CD4-positive, alpha-beta memory T cell (primary cell): Measurements from ENCODE around the gene ILK. TPM values are rescaled to one million over a fixed set of nuclear protein-coding genes. Genes with fewer than 3 reads are reported as not detected.

Experiments used
- CTCF ChIA-PET: fragments of 350-600 bp; sonication (Branson Sonifier 250); formaldehyde crosslinking; loops from one replicate; lab custom pipeline; 2021; ENCODE audit warnings: inconsistent platforms; ENCODE audit not compliant: partially characterized antibody; lab: Charles Lee
- POLR2A ChIA-PET: fragments of 350-600 bp; sonication (Branson Sonifier 250); formaldehyde crosslinking; loops from one replicate; lab custom pipeline; 2021; ENCODE audit not compliant: partially characterized antibody; lab: Charles Lee
- DNase-seq, 5 donors: peaks; one replicate each; pipeline versions ENCODE4 v3.0.0 to v3.0.0-alpha.2; 2020 to 2022; ENCODE audit warnings: mixed read lengths in 1 of 5
- H3K27ac ChIP-seq: one replicate; pipeline ENCODE4 v1.7.0; 2013; ENCODE audit warnings: low read depth, low read length
- H3K27me3 ChIP-seq: 2 replicates; pipeline ENCODE4 v1.7.0; 2013; ENCODE audit warnings: mild to moderate bottlenecking, low read length, moderate library complexity; ENCODE audit not compliant: insufficient read depth
- H3K36me3 ChIP-seq: 2 replicates; pipeline ENCODE4 v1.7.0; 2013; ENCODE audit warnings: mild to moderate bottlenecking, low read length, moderate library complexity; ENCODE audit not compliant: insufficient read depth
- H3K4me1 ChIP-seq: 2 replicates; pipeline ENCODE4 v1.7.0; 2013; ENCODE audit warnings: mild to moderate bottlenecking, low read length, moderate library complexity; ENCODE audit not compliant: insufficient read depth
- H3K4me3 ChIP-seq, 2 donors: one replicate each; pipeline ENCODE4 v1.7.0; 2013; ENCODE audit warnings: low read length in 2 of 2, mild to moderate bottlenecking in 1 of 2
- H3K9me3 ChIP-seq, 2 donors: one replicate each; pipeline ENCODE4 v1.7.0; 2013; ENCODE audit warnings: low read length in 2 of 2, control low read depth in 1 of 2; ENCODE audit not compliant: control insufficient read depth in 1 of 2
- H3K27ac Mint-ChIP-seq, 7 donors: one replicate each; pipeline ENCODE4 v1.8.0; 2020 to 2021; ENCODE audit warnings: mixed read lengths in 7 of 7, mild to moderate bottlenecking in 6 of 7, inconsistent platforms in 3 of 7, moderate library complexity in 3 of 7
- H3K27me3 Mint-ChIP-seq, 2 donors: one replicate each; pipeline ENCODE4 v1.8.0; 2020 to 2021; ENCODE audit warnings: mixed read lengths in 2 of 2
- H3K36me3 Mint-ChIP-seq, 2 donors: one replicate each; pipeline ENCODE4 v1.8.0; 2020 to 2021; ENCODE audit warnings: mixed read lengths in 2 of 2, inconsistent platforms in 1 of 2, mild to moderate bottlenecking in 1 of 2
- H3K4me1 Mint-ChIP-seq, 4 donors: one replicate each; pipeline ENCODE4 v1.8.0; 2020 to 2021; ENCODE audit warnings: mixed read lengths in 4 of 4, mild to moderate bottlenecking in 1 of 4
- H3K4me3 Mint-ChIP-seq, 8 donors: one replicate each; pipeline ENCODE4 v1.8.0; 2020 to 2021; ENCODE audit warnings: mixed read lengths in 8 of 8, mild to moderate bottlenecking in 7 of 8, moderate library complexity in 6 of 8, inconsistent platforms in 3 of 8
- H3K9me3 Mint-ChIP-seq, 8 donors: one replicate each; pipeline ENCODE4 v1.8.0; 2020 to 2021; ENCODE audit warnings: mixed read lengths in 8 of 8, mild to moderate bottlenecking in 5 of 8, inconsistent platforms in 3 of 8, moderate library complexity in 1 of 8
- intact Hi-C: fragments of 100-400 bp; cut with micrococcal nuclease; formaldehyde crosslinking; loops from one replicate; pipeline ENCODE4 v1.15.1; 2023
- polyA plus RNA-seq, 2 donors: library from polyadenylated mRNA; unstranded; fragments of 300-500 nt; fragmentation: Illumina TruSeq; gene quantifications; one replicate each; pipeline ENCODE4 v1.2.3, GENCODE V29; 2021
- total RNA-seq, 2 experiments: library from RNA; stranded (reverse); gene quantifications; one replicate each; pipeline ENCODE4 v1.2.3, GENCODE V29; 2021

The ILK gene
- total and polyA plus RNA-seq, 4 experiments from 2014 or later: 121 to 132 (median 130) TPM

DNA sequence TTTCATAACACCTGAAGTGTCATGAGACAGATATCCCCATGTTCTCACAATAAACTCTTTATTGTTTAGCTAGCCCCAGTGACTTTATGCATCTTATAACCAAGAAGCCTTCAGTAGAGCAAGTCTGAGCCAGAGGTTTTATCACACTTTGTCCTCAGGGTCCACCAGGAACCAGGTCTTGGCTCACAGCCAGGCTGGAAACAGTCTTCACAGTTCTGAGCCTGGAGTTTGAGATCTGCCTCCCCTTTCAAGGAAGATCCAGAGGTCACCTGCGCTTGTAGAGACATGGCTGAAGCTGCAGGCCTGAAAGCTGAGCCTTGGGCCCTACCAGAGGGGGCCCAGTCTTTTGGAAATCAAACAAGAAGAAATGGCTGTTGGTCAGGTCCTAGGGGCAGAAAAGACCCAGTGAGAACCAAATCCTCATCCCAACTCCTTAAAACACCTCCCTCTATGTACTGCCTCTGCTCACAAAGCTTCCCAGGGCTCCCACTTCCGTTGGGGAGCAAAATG, 3.6 kb upstream of the ILK start:
- Histone ChIP-seq H3K4me1 (peaks cover 27% of the 10 kb centered on the region), H3K27me3 (no peaks in the 10 kb centered on the region), H3K36me3 (peaks cover 44% of the 10 kb centered on the region), H3K4me3 (no peak overlapping the region), H3K27ac (no peak overlapping the region), H3K9me3 (no peaks in the 10 kb centered on the region)
- Mint-ChIP-seq H3K27ac (peak overlapping the region in 2 of 7 donors; percentile 24 to 37), H3K36me3 (peaks cover 31 to 53% of the 10 kb centered on the region in 2 donors), H3K27me3 (no peaks in the 10 kb centered on the region), H3K4me3 (no peak overlapping the region), H3K9me3 (no peaks in the 10 kb centered on the region), H3K4me1 (peaks cover 18 to 29% (median 23%) of the 10 kb centered on the region in 4 donors)
- DNase-seq: no peak
- ChIA-PET CTCF (interaction anchor here (1.1 kb wide), 1 partner anchor 83 kb away, joined by 3 read pairs; the partner anchor contains the start of gene MRPL17), POLR2A (interaction anchor here (1.4 to 2.3 kb wide), 2 partner anchors 12 to 19 kb away, joined by 4 to 12 read pairs; partner anchors contain the start of genes TAF10 and TPP1)
- intact Hi-C loops: loop anchor here (5.0 kb wide), 2 partner anchors 68 to 223 kb away; no protein-coding TSS in a partner anchor

DNA sequence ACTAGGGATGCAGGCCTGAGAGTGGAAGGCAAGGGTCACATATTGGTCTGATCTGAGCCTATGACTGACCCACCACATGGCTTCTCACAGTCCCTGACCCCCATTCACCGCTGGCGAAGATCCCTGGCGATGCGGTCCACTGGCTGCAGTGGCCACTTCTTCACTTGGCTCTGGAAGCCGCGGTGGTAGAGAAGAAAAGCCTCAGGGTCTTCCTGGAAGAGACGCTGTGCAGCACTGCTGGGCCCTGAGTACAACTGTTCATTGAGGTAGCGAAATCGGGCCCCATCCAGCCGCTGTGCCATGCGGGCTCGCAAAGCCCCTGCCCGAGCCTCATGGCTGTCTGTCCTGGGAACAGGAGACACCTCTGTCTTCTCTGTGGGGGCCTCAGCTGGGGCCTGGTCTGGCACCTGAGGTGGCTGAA, 2.5 kb upstream of the ILK start:
- Mint-ChIP-seq H3K4me1 (peaks cover 18 to 23% (median 22%) of the 10 kb centered on the region in 4 donors), H3K27ac (peak overlapping the region in 2 of 7 donors; percentile 32 to 69), H3K9me3 (no peaks in the 10 kb centered on the region), H3K27me3 (no peaks in the 10 kb centered on the region), H3K4me3 (peak overlapping the region in 1 of 8 donors; percentile 35), H3K36me3 (peaks cover 26 to 47% of the 10 kb centered on the region in 2 donors)
- Histone ChIP-seq H3K27ac (no peak overlapping the region), H3K27me3 (no peaks in the 10 kb centered on the region), H3K9me3 (no peaks in the 10 kb centered on the region), H3K36me3 (peaks cover 39% of the 10 kb centered on the region), H3K4me1 (peaks cover 38% of the 10 kb centered on the region), H3K4me3 (no peak overlapping the region)
- intact Hi-C loops: loop anchor here (5.0 kb wide), 2 partner anchors 69 to 224 kb away; no protein-coding TSS in a partner anchor
- CTCF ChIA-PET: no interaction called here
- no peak for DNase-seq
- POLR2A ChIA-PET: interaction anchor here (4.6 kb wide), 1 partner anchor 11 kb away, joined by 69 read pairs; the partner anchor contains the start of gene TAF10

DNA sequence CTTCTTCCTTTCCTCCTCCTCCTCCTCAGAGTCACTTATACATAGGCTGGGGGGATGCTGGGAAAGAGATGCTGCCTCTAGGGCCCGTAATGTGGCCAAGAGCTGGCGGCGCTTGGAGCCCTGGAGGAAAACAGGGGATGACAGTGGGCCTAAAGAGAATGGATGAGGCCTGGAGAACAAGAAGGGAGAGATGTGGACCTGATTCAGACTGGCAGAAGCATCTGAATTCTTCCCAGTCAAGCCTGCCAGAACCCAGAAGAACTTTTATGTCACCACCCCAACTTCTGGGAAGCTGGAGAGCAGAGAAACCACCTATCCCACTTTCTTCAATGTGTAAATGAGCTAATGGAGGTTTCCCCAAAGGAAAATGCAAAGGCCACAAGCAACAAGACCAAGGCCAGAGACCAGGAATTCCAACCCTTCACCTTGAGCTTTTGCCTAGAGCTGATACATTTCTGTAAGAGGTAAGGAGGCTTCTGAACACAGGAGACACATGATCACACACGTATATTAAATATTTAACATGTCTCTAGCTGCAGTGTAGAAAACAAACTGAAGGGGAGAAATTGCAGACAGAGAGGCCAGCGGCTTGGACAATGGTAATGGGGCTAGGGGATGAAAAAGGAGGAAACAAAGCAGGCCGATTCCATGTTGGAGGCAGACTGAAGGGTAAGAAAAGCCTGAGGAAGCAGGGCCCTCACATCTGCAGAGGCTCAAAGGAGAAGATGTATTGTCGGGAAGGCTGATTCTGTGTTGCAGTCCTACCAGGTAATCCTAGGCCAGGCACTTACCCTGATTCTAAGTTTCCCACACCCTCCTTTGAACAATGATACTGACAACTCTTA, 1.3 kb upstream of the ILK start:
- H3K27me3 ChIP-seq: no peaks in the 10 kb centered on the region
- no peaks in the 10 kb centered on the region for H3K9me3 Mint-ChIP-seq
- H3K4me3 ChIP-seq: peak overlapping the region; percentile 94 to 96
- intact Hi-C loops: loop anchor here (5.0 kb wide), 2 partner anchors 70 to 225 kb away; no protein-coding TSS in a partner anchor
- peaks cover 39% of the 10 kb centered on the region for H3K36me3 ChIP-seq
- POLR2A ChIA-PET: interaction anchor here (0.6 to 9.6 kb wide), 7 partner anchors 10 to 183 kb away, joined by 3 to 132 read pairs (median 3); partner anchors contain the start of genes APBB1, MRPL17, TAF10 and TPP1
- peak overlapping the region in 4 of 7 donors; percentile 32 to 73 (median 68) for H3K27ac Mint-ChIP-seq
- CTCF ChIA-PET: interaction anchor here (0.5 to 7.6 kb wide), 13 partner anchors 11 to 144 kb away, joined by 3 to 109 read pairs (median 7); partner anchors contain the start of genes MRPL17, TAF10 and TPP1
- H3K27ac ChIP-seq: peak overlapping the region; percentile 85
- DNase-seq: no peak
- H3K27me3 Mint-ChIP-seq: no peaks in the 10 kb centered on the region
- H3K4me1 ChIP-seq: peaks cover 51% of the 10 kb centered on the region
- H3K4me1 Mint-ChIP-seq: peaks cover 18 to 30% (median 23%) of the 10 kb centered on the region in 4 donors
- H3K4me3 Mint-ChIP-seq: peak overlapping the region in 1 of 8 donors; percentile 63
- no peaks in the 10 kb centered on the region for H3K9me3 ChIP-seq
- peaks cover 25 to 41% of the 10 kb centered on the region in 2 donors for H3K36me3 Mint-ChIP-seq

DNA sequence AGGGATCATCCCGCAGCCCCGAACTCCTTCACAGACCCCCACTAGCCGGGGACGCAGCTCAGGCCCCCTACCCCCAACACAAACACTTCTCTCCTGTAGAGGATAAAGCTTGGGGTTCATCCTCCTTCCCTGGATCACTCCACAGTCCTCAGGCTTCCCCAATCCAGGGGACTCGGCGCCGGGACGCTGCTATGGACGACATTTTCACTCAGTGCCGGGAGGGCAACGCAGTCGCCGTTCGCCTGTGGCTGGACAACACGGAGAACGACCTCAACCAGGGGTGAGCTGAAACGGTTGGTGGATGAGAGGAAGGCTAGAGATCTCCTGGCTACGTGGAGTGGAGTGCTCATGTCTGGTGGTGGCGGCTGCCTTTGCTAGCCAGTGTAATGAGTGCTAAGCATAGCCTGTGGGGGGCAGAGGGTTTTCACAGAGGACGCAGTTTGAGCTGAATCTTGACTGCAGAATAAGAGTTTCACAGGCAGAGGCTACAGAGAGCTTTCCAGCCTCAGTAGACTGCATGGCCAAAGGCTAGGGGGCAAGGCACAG, 580 bp downstream of the ILK start:
- peaks cover 67% of the 10 kb centered on the region for H3K4me1 ChIP-seq
- H3K27ac ChIP-seq: peak overlapping the region; percentile 85
- no peaks in the 10 kb centered on the region for H3K27me3 ChIP-seq
- Mint-ChIP-seq H3K36me3 (peaks cover 10 to 40% of the 10 kb centered on the region in 2 donors), H3K27me3 (no peaks in the 10 kb centered on the region), H3K27ac (no peak overlapping the region), H3K4me1 (peaks cover 6 to 38% (median 20%) of the 10 kb centered on the region in 4 donors), H3K9me3 (no peaks in the 10 kb centered on the region), H3K4me3 (no peak overlapping the region)
- H3K4me3 ChIP-seq: peak overlapping the region; percentile 94 to 96
- ChIA-PET POLR2A (interaction anchor here (0.5 to 9.6 kb wide), 23 partner anchors 8 to 225 kb away, joined by 3 to 132 read pairs (median 6); partner anchors contain the start of genes DCHS1, MRPL17, SMPD1 and TAF10), CTCF (interaction anchor here (0.8 to 7.6 kb wide), 29 partner anchors 8 to 214 kb away, joined by 3 to 109 read pairs (median 4); partner anchors contain the start of genes ARFIP2, MRPL17, SMPD1 and TAF10)
- peaks cover 41% of the 10 kb centered on the region for H3K36me3 ChIP-seq
- intact Hi-C loops: loop anchor here (1.0 to 5.0 kb wide), 8 partner anchors 8 to 369 kb away; partner anchors contain the start of genes FHIP1B, MRPL17, TAF10 and TPP1
- no peaks in the 10 kb centered on the region for H3K9me3 ChIP-seq
- DNase-seq: peak; percentile 56 to 65 (median 58)

DNA sequence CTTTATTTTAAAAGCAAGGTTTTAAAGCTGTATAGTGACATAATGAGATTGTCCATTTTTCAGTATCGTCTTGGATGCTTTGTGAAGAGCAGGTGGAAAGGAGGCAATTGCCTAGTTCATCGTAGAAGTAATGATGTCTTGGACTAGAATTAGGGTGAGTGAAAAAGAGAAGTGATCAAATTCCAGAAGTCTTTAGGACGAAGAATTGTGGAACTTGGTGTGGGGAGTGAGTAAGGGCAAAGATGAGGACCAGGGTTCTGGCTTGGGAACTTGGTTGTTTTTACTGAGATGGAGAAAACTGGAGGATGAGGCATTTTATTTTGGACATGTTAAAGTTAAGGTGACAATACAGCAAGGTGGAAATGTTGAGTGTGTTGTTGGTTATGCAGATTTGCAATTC, 1.2 kb downstream of the ILK start:
- no peaks in the 10 kb centered on the region for H3K27me3 Mint-ChIP-seq
- peaks cover 9 to 40% of the 10 kb centered on the region in 2 donors for H3K36me3 Mint-ChIP-seq
- CTCF ChIA-PET: interaction anchor here (0.8 to 7.6 kb wide), 30 partner anchors 9 to 215 kb away, joined by 3 to 109 read pairs (median 4); partner anchors contain the start of genes ARFIP2, MRPL17, SMPD1 and TAF10
- DNase-seq: no peak
- Histone ChIP-seq H3K36me3 (peaks cover 41% of the 10 kb centered on the region), H3K27ac (peak overlapping the region; percentile 85), H3K4me1 (peaks cover 67% of the 10 kb centered on the region), H3K27me3 (no peaks in the 10 kb centered on the region), H3K9me3 (no peaks in the 10 kb centered on the region), H3K4me3 (peak overlapping the region; percentile 94 to 96)
- H3K9me3 Mint-ChIP-seq: no peaks in the 10 kb centered on the region
- H3K4me3 Mint-ChIP-seq: no peak overlapping the region
- POLR2A ChIA-PET: interaction anchor here (0.5 to 9.6 kb wide), 22 partner anchors 8 to 226 kb away, joined by 3 to 132 read pairs (median 6); partner anchors contain the start of genes DCHS1, MRPL17, SMPD1 and TAF10
- intact Hi-C loops: loop anchor here (1.0 to 5.0 kb wide), 8 partner anchors 8 to 370 kb away; partner anchors contain the start of genes FHIP1B, MRPL17, TAF10 and TPP1
- H3K27ac Mint-ChIP-seq: no peak overlapping the region
- peaks cover 0 to 33% (median 21%) of the 10 kb centered on the region in 4 donors for H3K4me1 Mint-ChIP-seq

DNA sequence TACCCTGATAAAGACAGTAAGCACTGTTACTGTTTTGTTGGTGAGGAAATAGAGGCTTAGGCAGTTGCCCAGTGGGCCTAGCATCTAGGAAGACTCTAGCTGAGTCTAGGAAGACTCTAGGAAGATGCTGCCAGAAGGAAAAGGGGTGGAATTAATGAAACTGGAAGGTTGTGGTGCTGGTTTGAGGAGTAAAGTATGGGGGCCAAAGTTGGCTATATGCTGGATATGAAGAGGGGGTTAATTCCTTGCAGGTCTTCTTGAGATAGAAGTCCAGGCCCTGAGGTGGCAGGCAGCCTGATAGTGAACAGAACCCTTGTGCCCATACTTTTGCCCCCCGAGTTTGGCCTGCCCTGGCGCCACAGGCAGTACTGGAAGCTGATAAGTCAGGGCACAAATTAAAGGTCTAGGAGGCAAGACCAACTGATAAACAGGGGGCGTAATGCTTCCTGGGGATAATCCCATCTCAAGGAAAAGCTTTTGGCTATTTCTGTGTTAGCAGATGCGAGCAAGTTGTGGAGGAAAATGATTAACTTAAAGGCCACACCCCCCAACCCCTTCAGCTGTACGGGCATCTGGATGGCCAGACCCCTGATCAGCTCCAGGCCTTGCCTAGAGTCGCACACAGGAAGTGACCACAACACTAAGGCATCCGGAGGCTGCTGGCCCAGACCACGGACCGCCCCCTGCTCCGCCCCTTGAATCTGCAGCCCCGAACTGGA, 3.1 kb downstream of the ILK start:
- no peaks in the 10 kb centered on the region for H3K9me3 ChIP-seq
- H3K4me1 ChIP-seq: peaks cover 79% of the 10 kb centered on the region
- peak overlapping the region; percentile 52 for H3K27ac ChIP-seq
- intact Hi-C loops: no loop called here
- Mint-ChIP-seq H3K36me3 (peaks cover 12 to 49% of the 10 kb centered on the region in 2 donors), H3K9me3 (no peaks in the 10 kb centered on the region), H3K4me3 (peak overlapping the region in 4 of 8 donors; percentile 13 to 68 (median 64)), H3K27me3 (no peaks in the 10 kb centered on the region), H3K4me1 (peaks cover 0 to 39% (median 31%) of the 10 kb centered on the region in 4 donors), H3K27ac (peak overlapping the region in 2 of 7 donors; percentile 33 to 85)
- POLR2A ChIA-PET: interaction anchor here (0.9 to 9.6 kb wide), 5 partner anchors 11 to 125 kb away, joined by 3 to 172 read pairs (median 5); partner anchors contain the start of genes ARFIP2, MRPL17, TIMM10B and TPP1
- CTCF ChIA-PET: interaction anchor here (1.0 to 7.6 kb wide), 7 partner anchors 12 to 227 kb away, joined by 3 to 109 read pairs (median 4); partner anchors contain the start of genes MRPL17 and TPP1
- no peak overlapping the region for H3K4me3 ChIP-seq
- no peaks in the 10 kb centered on the region for H3K27me3 ChIP-seq
- DNase-seq: peak in 4 of 5 donors; percentile 18 to 73 (median 23)
- H3K36me3 ChIP-seq: peaks cover 38% of the 10 kb centered on the region
